ENCODE data around the gene NUBP1.
"Not testable (repeated sequence)": the region's sequence is repeated elsewhere in the genome, so short reads cannot be mapped to it uniquely, and the experiment has no call there.

NUBP1 gene

GRCh38 chr16:10743610-10744369 is at the start of gene NUBP1:
NUBP1 (plus strand) TSS chr16:10743842; CDS start chr16:10743864, 22 bp downstream.
- peak; percentile 84 for DNase-seq

- DNase-seq, result no peak
These were observed 49.8 kb upstream of the NUBP1 start for GRCh38 chr16:10693889-10694288.

GRCh38 chr16:10694306-10694705 is 49.3 kb upstream of the NUBP1 start:
- no peak for DNase-seq

- DNase-seq, result no peak
These were observed 48.8 kb upstream of the NUBP1 start, which contains the start of gene TEKT5 for GRCh38 chr16:10694830-10695229. TEKT5 (minus strand) TSS chr16:10694930; CDS start chr16:10694873, 57 bp downstream.

GRCh38 chr16:10699756-10700155 is 43.9 kb upstream of the NUBP1 start:
- no peak for DNase-seq

- no peak for DNase-seq
These were observed 34.7 kb upstream of the NUBP1 start for GRCh38 chr16:10708969-10709368.

GRCh38 chr16:10728003-10728887 is 15.4 kb upstream of the NUBP1 start:
- peak; percentile 87 for DNase-seq

GRCh38 chr16:10729104-10730048 is 14.3 kb upstream of the NUBP1 start:
- DNase-seq, result peak; percentile 80

- DNase-seq, result no peak
These were observed 11.9 kb upstream of the NUBP1 start for GRCh38 chr16:10731790-10732189.

- DNase-seq, result peak; percentile 55
These were observed 6.5 kb upstream of the NUBP1 start for GRCh38 chr16:10737068-10737625.

- DNase-seq, result no peak
These were observed 5.2 kb upstream of the NUBP1 start for GRCh38 chr16:10738231-10739077.

- DNase-seq, result no peak
These were observed 3.4 kb upstream of the NUBP1 start for GRCh38 chr16:10740000-10740844.

- no peak for DNase-seq
These were observed 2.8 kb upstream of the NUBP1 start for GRCh38 chr16:10740845-10741208.

GRCh38 chr16:10741249-10741648 is 2.4 kb upstream of the NUBP1 start:
- not testable (repeated sequence) for DNase-seq

GRCh38 chr16:10741844-10742243 is 1.8 kb upstream of the NUBP1 start:
- peak; percentile 94 for DNase-seq

GRCh38 chr16:10743227-10743609 is 424 bp upstream of the NUBP1 start:
- DNase-seq, result no peak

GRCh38 chr16:10744370-10745030 is 858 bp downstream of the NUBP1 start:
- DNase-seq, result no peak

- no peak for DNase-seq
These were observed 2.2 kb downstream of the NUBP1 start for GRCh38 chr16:10745841-10746240.

GRCh38 chr16:10750793-10751192 is 7.2 kb downstream of the NUBP1 start:
- DNase-seq, result no peak

GRCh38 chr16:10751291-10751697 is 7.7 kb downstream of the NUBP1 start:
- DNase-seq, result no peak
